Measurements from ENCODE around the gene TMEM165.
A peak's percentile ranks its signal among the peaks of the same experiment; 100 is the strongest.

Gene TMEM165

GRCh38 chr4:55397520-55398321 is 2.0 kb downstream of the TMEM165 start:
- DNase-seq (ENCODE audit: low read depth, low spot score) = no peak
- peak overlapping the region; percentile 84 for H3K4me3 ChIP-seq (ENCODE audit: low read length)

GRCh38 chr4:55398461-55398860 is 2.7 kb downstream of the TMEM165 start:
- no peak overlapping the region for H3K4me3 ChIP-seq (ENCODE audit: low read length)
- no peak for DNase-seq (ENCODE audit: low read depth, low spot score)

GRCh38 chr4:55398966-55399365 is 3.2 kb downstream of the TMEM165 start:
- H3K4me3 ChIP-seq (ENCODE audit: low read length) = no peak overlapping the region
- DNase-seq (ENCODE audit: low read depth, low spot score) = no peak

- no peak for DNase-seq (ENCODE audit: low read depth, low spot score)
- H3K4me3 ChIP-seq (ENCODE audit: low read length) = no peak overlapping the region
Observed at GRCh38 chr4:55399581-55399980, 3.8 kb downstream of the TMEM165 start.

GRCh38 chr4:55405073-55405472 is 9.3 kb downstream of the TMEM165 start:
- DNase-seq (ENCODE audit: low read depth, low spot score) = no peak
- no peak overlapping the region for H3K4me3 ChIP-seq (ENCODE audit: low read length)

GRCh38 chr4:55406545-55406944 is 10.8 kb downstream of the TMEM165 start:
- H3K4me3 ChIP-seq (ENCODE audit: low read length) = no peak overlapping the region
- no peak for DNase-seq (ENCODE audit: low read depth, low spot score)

- DNase-seq (ENCODE audit: low read depth, low spot score) = no peak
- H3K4me3 ChIP-seq (ENCODE audit: low read length) = no peak overlapping the region
Observed at GRCh38 chr4:55407119-55407518, 11.4 kb downstream of the TMEM165 start.

GRCh38 chr4:55407764-55408163 is 12.0 kb downstream of the TMEM165 start:
- H3K4me3 ChIP-seq (ENCODE audit: low read length) = no peak overlapping the region
- DNase-seq (ENCODE audit: low read depth, low spot score) = no peak

GRCh38 chr4:55409468-55410171 is 13.9 kb downstream of the TMEM165 start:
- DNase-seq (ENCODE audit: low read depth, low spot score) = no peak
- no peak overlapping the region for H3K4me3 ChIP-seq (ENCODE audit: low read length)

- DNase-seq (ENCODE audit: low read depth, low spot score) = no peak
Observed at GRCh38 chr4:55410431-55410830, 14.7 kb downstream of the TMEM165 start.

GRCh38 chr4:55411621-55412020 is 15.9 kb downstream of the TMEM165 start:
- no peak for DNase-seq (ENCODE audit: low read depth, low spot score)
- H3K4me3 ChIP-seq (ENCODE audit: low read length) = no peak overlapping the region

More at GRCh38 chr4:55410431-55410830, 14.7 kb downstream of the TMEM165 start:
- no peak overlapping the region for H3K4me3 ChIP-seq (ENCODE audit: low read length)

- H3K4me3 ChIP-seq (ENCODE audit: low read length) = no peak overlapping the region
- DNase-seq (ENCODE audit: low read depth, low spot score) = no peak
Observed at GRCh38 chr4:55416176-55416575, 20.4 kb downstream of the TMEM165 start.

- H3K4me3 ChIP-seq (ENCODE audit: low read length) = no peak overlapping the region
- no peak for DNase-seq (ENCODE audit: low read depth, low spot score)
Observed at GRCh38 chr4:55424791-55425190, 29.0 kb downstream of the TMEM165 start.

GRCh38 chr4:55431710-55432336 is 36.1 kb downstream of the TMEM165 start:
- no peak overlapping the region for H3K4me3 ChIP-seq (ENCODE audit: low read length)
- no peak for DNase-seq (ENCODE audit: low read depth, low spot score)

- DNase-seq (ENCODE audit: low read depth, low spot score) = peak; percentile 22
- H3K4me3 ChIP-seq (ENCODE audit: low read length) = no peak overlapping the region
Observed at GRCh38 chr4:55435141-55435841, 39.5 kb downstream of the TMEM165 start.

GRCh38 chr4:55437356-55437796 is 41.6 kb downstream of the TMEM165 start:
- DNase-seq (ENCODE audit: low read depth, low spot score) = no peak
- H3K4me3 ChIP-seq (ENCODE audit: low read length) = no peak overlapping the region

- DNase-seq (ENCODE audit: low read depth, low spot score) = no peak
- H3K4me3 ChIP-seq (ENCODE audit: low read length) = no peak overlapping the region
Observed at GRCh38 chr4:55437823-55438222, 42.1 kb downstream of the TMEM165 start.

- DNase-seq (ENCODE audit: low read depth, low spot score) = no peak
Observed at GRCh38 chr4:55438314-55438713, 42.6 kb downstream of the TMEM165 start.

GRCh38 chr4:55439023-55439422 is 43.3 kb downstream of the TMEM165 start:
- no peak overlapping the region for H3K4me3 ChIP-seq (ENCODE audit: low read length)
- no peak for DNase-seq (ENCODE audit: low read depth, low spot score)

More at GRCh38 chr4:55438314-55438713, 42.6 kb downstream of the TMEM165 start:
- no peak overlapping the region for H3K4me3 ChIP-seq (ENCODE audit: low read length)

All from Jurkat, Clone E6-1 (cell line).